Measurements from ENCODE around the gene ESRRB. TPM values are rescaled to one million over a fixed set of nuclear protein-coding genes. Genes with fewer than 3 reads are reported as not detected.

Gene ESRRB
- total RNA-seq, 2 donors from 2014 or later = 1.1 to 1.2 TPM

- no peaks in the 10 kb centered on the region for H3K36me3 Mint-ChIP-seq (ENCODE audit: low read depth)
- H3K9me3 Mint-ChIP-seq = no peaks in the 10 kb centered on the region
- no peaks in the 10 kb centered on the region for H3K9me3 ChIP-seq (ENCODE audit: control insufficient read depth, low read length)
- H3K27me3 Mint-ChIP-seq (ENCODE audit: insufficient read depth) = no peaks in the 10 kb centered on the region
- no peaks in the 10 kb centered on the region for H3K36me3 ChIP-seq (ENCODE audit: control insufficient read depth, insufficient read depth, low read length)
- WGBS, 2 experiments (ENCODE audit: insufficient coverage in 1 of 2, insufficient read length in 1 of 2) = 89 to 94% methylated on average over 3 to 4 of the region's 4 CpGs
- H3K27ac Mint-ChIP-seq = no peak overlapping the region
- H3K4me3 Mint-ChIP-seq = no peak overlapping the region
- H3K4me1 ChIP-seq (ENCODE audit: control insufficient read depth, insufficient read depth, low read length) = peaks cover 4% of the 10 kb centered on the region
- no peak overlapping the region for H3K4me3 ChIP-seq (ENCODE audit: low read length)
- H3K4me1 Mint-ChIP-seq = peaks cover 8% of the 10 kb centered on the region
- TF ChIP-seq, protein P1, sequence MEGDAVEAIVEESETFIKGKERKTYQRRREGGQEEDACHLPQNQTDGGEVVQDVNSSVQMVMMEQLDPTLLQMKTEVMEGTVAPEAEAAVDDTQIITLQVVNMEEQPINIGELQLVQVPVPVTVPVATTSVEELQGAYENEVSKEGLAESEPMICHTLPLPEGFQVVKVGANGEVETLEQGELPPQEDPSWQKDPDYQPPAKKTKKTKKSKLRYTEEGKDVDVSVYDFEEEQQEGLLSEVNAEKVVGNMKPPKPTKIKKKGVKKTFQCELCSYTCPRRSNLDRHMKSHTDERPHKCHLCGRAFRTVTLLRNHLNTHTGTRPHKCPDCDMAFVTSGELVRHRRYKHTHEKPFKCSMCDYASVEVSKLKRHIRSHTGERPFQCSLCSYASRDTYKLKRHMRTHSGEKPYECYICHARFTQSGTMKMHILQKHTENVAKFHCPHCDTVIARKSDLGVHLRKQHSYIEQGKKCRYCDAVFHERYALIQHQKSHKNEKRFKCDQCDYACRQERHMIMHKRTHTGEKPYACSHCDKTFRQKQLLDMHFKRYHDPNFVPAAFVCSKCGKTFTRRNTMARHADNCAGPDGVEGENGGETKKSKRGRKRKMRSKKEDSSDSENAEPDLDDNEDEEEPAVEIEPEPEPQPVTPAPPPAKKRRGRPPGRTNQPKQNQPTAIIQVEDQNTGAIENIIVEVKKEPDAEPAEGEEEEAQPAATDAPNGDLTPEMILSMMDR (conservative IDR thresholded peaks at IDR 0.05) = no peak
- no peak overlapping the region for H3K9ac ChIP-seq (ENCODE audit: extremely low read depth, low read length, poor library complexity, severe bottlenecking)
- H3K27me3 ChIP-seq (ENCODE audit: control insufficient read depth, insufficient read depth, low read length, poor library complexity, severe bottlenecking) = no peaks in the 10 kb centered on the region
- DNase-seq = no peak
- no peak overlapping the region for H3K27ac ChIP-seq (ENCODE audit: low read depth, low read length)
Measured at GRCh38 chr14:76450476-76450875, 74.5 kb downstream of the ESRRB start.

GRCh38 chr14:76456200-76456599 is 80.3 kb downstream of the ESRRB start:
- Histone ChIP-seq H3K27me3 (ENCODE audit: control insufficient read depth, insufficient read depth, low read length, poor library complexity, severe bottlenecking) (no peaks in the 10 kb centered on the region), H3K4me3 (ENCODE audit: low read length) (no peak overlapping the region), H3K9ac (ENCODE audit: extremely low read depth, low read length, poor library complexity, severe bottlenecking) (no peak overlapping the region), H3K27ac (ENCODE audit: low read depth, low read length) (no peak overlapping the region), H3K9me3 (ENCODE audit: control insufficient read depth, low read length) (no peaks in the 10 kb centered on the region), H3K36me3 (ENCODE audit: control insufficient read depth, insufficient read depth, low read length) (no peaks in the 10 kb centered on the region), H3K4me1 (ENCODE audit: control insufficient read depth, insufficient read depth, low read length) (no peaks in the 10 kb centered on the region)
- no peak overlapping the region for H3K27ac Mint-ChIP-seq
- H3K9me3 Mint-ChIP-seq = no peaks in the 10 kb centered on the region
- WGBS, 2 experiments (ENCODE audit: insufficient coverage in 1 of 2, insufficient read length in 1 of 2) = 72 to 73% methylated on average over 2 of the region's 2 CpGs
- peak; percentile 85 for DNase-seq
- H3K36me3 Mint-ChIP-seq (ENCODE audit: low read depth) = no peaks in the 10 kb centered on the region
- TF ChIP-seq, protein P1 (conservative IDR thresholded peaks at IDR 0.05) = peak; percentile 80
- no peak overlapping the region for H3K4me3 Mint-ChIP-seq
- H3K4me1 Mint-ChIP-seq = peaks cover 3% of the 10 kb centered on the region
- H3K27me3 Mint-ChIP-seq (ENCODE audit: insufficient read depth) = peaks cover 3% of the 10 kb centered on the region

DNA sequence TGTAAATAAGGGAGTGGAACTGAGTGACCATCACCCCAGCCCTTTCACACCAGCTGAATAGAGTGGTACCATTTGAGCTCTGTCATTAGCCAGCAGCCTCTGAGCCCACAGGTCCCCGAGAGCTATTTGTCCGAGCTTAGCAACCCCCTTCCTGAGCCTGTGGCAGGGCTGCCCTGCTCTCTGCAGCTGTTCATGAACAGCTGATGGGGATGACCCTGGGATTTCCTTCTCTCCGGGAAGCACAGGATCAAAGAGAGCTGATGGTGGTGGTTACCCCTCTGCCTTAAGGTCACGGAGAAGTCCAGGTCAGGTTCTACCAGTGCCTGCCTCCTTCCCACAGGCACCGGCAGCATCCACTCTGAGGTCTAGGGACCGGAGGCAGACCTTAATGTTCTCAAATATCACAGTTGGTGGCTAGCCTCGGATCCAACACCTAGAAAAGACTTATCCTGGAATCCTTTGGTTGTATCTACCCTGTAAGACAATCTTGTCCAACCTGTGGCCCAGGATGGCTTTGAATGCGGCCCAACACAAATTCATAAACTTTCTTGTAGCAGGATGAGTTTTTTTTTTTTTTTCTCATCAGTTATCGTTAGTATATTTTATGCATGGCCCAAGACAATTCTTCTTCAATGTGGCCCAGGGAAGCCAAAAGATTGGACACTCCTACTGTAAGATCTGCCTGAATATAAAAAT is 81.1 kb downstream of the ESRRB start:
- no peaks in the 10 kb centered on the region for H3K4me1 ChIP-seq (ENCODE audit: control insufficient read depth, insufficient read depth, low read length)
- no peak overlapping the region for H3K4me3 Mint-ChIP-seq

More for the DNA sequence above, 81.1 kb downstream of the ESRRB start:
- Mint-ChIP-seq H3K9me3 (peaks cover 7% of the 10 kb centered on the region), H3K27ac (no peak overlapping the region), H3K4me1 (peaks cover 3% of the 10 kb centered on the region), H3K36me3 (ENCODE audit: low read depth) (no peaks in the 10 kb centered on the region), H3K27me3 (ENCODE audit: insufficient read depth) (peaks cover 3% of the 10 kb centered on the region)
- H3K9me3 ChIP-seq (ENCODE audit: control insufficient read depth, low read length) = no peaks in the 10 kb centered on the region
- H3K9ac ChIP-seq (ENCODE audit: extremely low read depth, low read length, poor library complexity, severe bottlenecking) = no peak overlapping the region
- H3K27me3 ChIP-seq (ENCODE audit: control insufficient read depth, insufficient read depth, low read length, poor library complexity, severe bottlenecking) = no peaks in the 10 kb centered on the region
- H3K36me3 ChIP-seq (ENCODE audit: control insufficient read depth, insufficient read depth, low read length) = no peaks in the 10 kb centered on the region
- DNase-seq = no peak
- WGBS, 2 experiments (ENCODE audit: insufficient coverage in 1 of 2, insufficient read length in 1 of 2) = 93 to 96% methylated on average over 7 to 9 of the region's 9 CpGs
- TF ChIP-seq, protein P1 (conservative IDR thresholded peaks at IDR 0.05) = no peak
- no peak overlapping the region for H3K27ac ChIP-seq (ENCODE audit: low read depth, low read length)
- H3K4me3 ChIP-seq (ENCODE audit: low read length) = no peak overlapping the region
